IMR-90 (cell line): ENCODE results near the gene ARHGAP32. TPM values are rescaled to one million over a fixed set of nuclear protein-coding genes. Genes with fewer than 3 reads are reported as not detected.

ENCODE experiments used
- ATAC-seq: fragments of 200-7000 bp; cut with Tn5 transposase; 2 replicates; pipeline ENCODE4 v1.9.1; 2020; ENCODE audit warnings: low read depth, mild to moderate bottlenecking, moderate library complexity
- BruUV-seq: library from RNA; stranded (reverse); fragments of 400-500 nt; replicated peaks from 2 replicates; lab custom pipeline; 2021; lab: Mats Ljungman, UMichigan
- CTCF ChIA-PET: fragments of 300-600 bp; formaldehyde crosslinking; extraction: SDS; loops from one replicate; lab custom pipeline; 2021; ENCODE audit warnings: antibody characterized with exemption; lab: Yijun Ruan, JAX
- POLR2A ChIA-PET: fragments of 300-600 bp; sonication (Branson Sonifier 250); formaldehyde crosslinking; loops from one replicate; lab custom pipeline; 2022; ENCODE audit warnings: antibody characterized with exemption; ENCODE audit not compliant: unreplicated experiment; lab: Charles Lee
- DNase-seq: peaks from one replicate; pipeline ENCODE4 v3.0.0; 2013
- H2AFZ ChIP-seq: replicated peaks from 2 replicates; pipeline ENCODE3; 2013; ENCODE audit warnings: low read length, mild to moderate bottlenecking; ENCODE audit not compliant: poor library complexity
- H2AK5ac ChIP-seq: 2 replicates; pipeline ENCODE4 v1.6.1; 2013; ENCODE audit warnings: low read depth, low read length, inconsistent platforms
- H2AK9ac ChIP-seq: replicated peaks from 2 replicates; pipeline ENCODE3; 2013; ENCODE audit warnings: mild to moderate bottlenecking, low read depth, low read length, moderate library complexity; ENCODE audit not compliant: poor library complexity
- H2BK120ac ChIP-seq: 2 replicates; pipeline ENCODE4 v1.6.1; 2013; ENCODE audit warnings: low read depth, low read length, inconsistent platforms
- H2BK15ac ChIP-seq: 3 replicates; pipeline ENCODE4 v1.6.1; 2013; ENCODE audit warnings: low read depth, low read length, inconsistent platforms
- H2BK20ac ChIP-seq: 2 replicates; pipeline ENCODE4 v1.6.1; 2013; ENCODE audit warnings: low read depth, mild to moderate bottlenecking, inconsistent platforms, low read length, moderate library complexity
- H2BK5ac ChIP-seq: 2 replicates; pipeline ENCODE4 v1.6.1; 2013; ENCODE audit warnings: mild to moderate bottlenecking, low read depth, low read length, inconsistent platforms; ENCODE audit not compliant: poor library complexity, severe bottlenecking
- H3K14ac ChIP-seq: replicated peaks from 2 replicates; pipeline ENCODE4 v1.6.1; 2013; ENCODE audit warnings: low read depth, low read length, inconsistent platforms
- H3K18ac ChIP-seq: 2 replicates; pipeline ENCODE4 v1.6.1; 2013; ENCODE audit warnings: low read depth, low read length, control low read depth
- H3K23ac ChIP-seq: 2 replicates; pipeline ENCODE4 v1.6.1; 2013; ENCODE audit warnings: low read depth, low read length, inconsistent platforms
- H3K27ac ChIP-seq: 2 replicates; pipeline ENCODE4 v1.5.1; 2013; ENCODE audit warnings: mild to moderate bottlenecking, control low read depth, low read length; ENCODE audit not compliant: insufficient read depth
- H3K27me3 ChIP-seq: 2 replicates; pipeline ENCODE4 v1.6.1; 2013; ENCODE audit warnings: low read length; ENCODE audit not compliant: control insufficient read depth, insufficient read depth
- H3K36me3 ChIP-seq: 2 replicates; pipeline ENCODE4 v1.6.1; 2013; ENCODE audit warnings: low read length, mixed read lengths; ENCODE audit not compliant: control insufficient read depth, insufficient read depth
- H3K4ac ChIP-seq: 2 replicates; pipeline ENCODE4 v1.6.1; 2013; ENCODE audit warnings: low read depth, low read length, inconsistent platforms
- H3K4me1 ChIP-seq: 2 replicates; pipeline ENCODE4 v1.6.1; 2013; ENCODE audit warnings: low read length, mixed read lengths; ENCODE audit not compliant: control insufficient read depth, insufficient read depth
- H3K4me2 ChIP-seq: 2 replicates; pipeline ENCODE4 v1.6.1; 2013; ENCODE audit warnings: low read depth, mild to moderate bottlenecking, control low read depth, low read length, moderate library complexity
- H3K4me3 ChIP-seq: 2 replicates; pipeline ENCODE4 v1.5.1; 2013; ENCODE audit warnings: low read depth, mild to moderate bottlenecking, control low read depth, low read length, moderate library complexity; ENCODE audit not compliant: insufficient read depth
- H3K56ac ChIP-seq: 2 replicates; pipeline ENCODE4 v1.6.1; 2013; ENCODE audit warnings: low read length, inconsistent platforms; ENCODE audit not compliant: insufficient read depth; ENCODE audit errors: extremely low read depth
- H3K79me1 ChIP-seq, 2 experiments: 2 replicates each; pipeline ENCODE4 v1.6.1; 2013; ENCODE audit warnings: low read length in 2 of 2, inconsistent platforms in 1 of 2, low read depth in 1 of 2
- H3K9ac ChIP-seq: 2 replicates; pipeline ENCODE4 v1.6.1; 2013; ENCODE audit warnings: low read depth, low read length, control low read depth
- H3K9me1 ChIP-seq: 2 replicates; pipeline ENCODE4 v1.6.1; 2013; ENCODE audit warnings: low read length, inconsistent platforms; ENCODE audit not compliant: insufficient read depth
- H3K9me3 ChIP-seq: 2 replicates; pipeline ENCODE4 v1.6.1; 2013; ENCODE audit warnings: low read length; ENCODE audit not compliant: control insufficient read depth, insufficient read depth
- H4K20me1 ChIP-seq: 2 replicates; pipeline ENCODE4 v1.6.1; 2013; ENCODE audit warnings: low read length, inconsistent platforms; ENCODE audit not compliant: insufficient read depth
- H4K5ac ChIP-seq: 2 replicates; pipeline ENCODE4 v1.6.1; 2013; ENCODE audit warnings: mild to moderate bottlenecking, low read depth, low read length, control low read depth
- H4K8ac ChIP-seq, 2 experiments: 2 replicates each; pipeline ENCODE4 v1.6.1; 2013; ENCODE audit warnings: low read depth in 2 of 2, low read length in 2 of 2, control low read depth in 1 of 2, inconsistent platforms in 1 of 2
- H4K91ac ChIP-seq: 2 replicates; pipeline ENCODE4 v1.6.1; 2013; ENCODE audit warnings: low read depth, low read length, inconsistent platforms; ENCODE audit not compliant: insufficient read depth
- BHLHE40 ChIP-seq: fragments of 150-350 bp; IDR thresholded peaks from 2 replicates; pipeline ENCODE4 v1.6.1; 2016; ENCODE audit warnings: mild to moderate bottlenecking, low read depth, low read length
- CEBPB ChIP-seq: IDR thresholded peaks from 2 replicates; pipeline ENCODE4 v1.6.1; 2012; ENCODE audit warnings: low read depth, low read length, improper control_type of control experiment
- CHD1 ChIP-seq: IDR thresholded peaks from 2 replicates; pipeline ENCODE4 v1.6.1; 2012; ENCODE audit warnings: low read depth, low read length, improper control_type of control experiment
- CTCF ChIP-seq: conservative IDR thresholded peaks from 2 replicates; pipeline ENCODE4 v1.5.1; 2012; ENCODE audit warnings: mild to moderate bottlenecking, low read depth, low read length, improper control_type of control experiment
- ELK1 ChIP-seq: fragments of 150-350 bp; IDR thresholded peaks from 2 replicates; pipeline ENCODE4 v1.6.1; 2016; ENCODE audit warnings: low read depth, mild to moderate bottlenecking, low read length, moderate library complexity, borderline replicate concordance
- FOS ChIP-seq: fragments of 150-350 bp; IDR thresholded peaks from 2 replicates; pipeline ENCODE4 v1.6.1; 2016; ENCODE audit warnings: low read depth, low read length
- MAFK ChIP-seq: IDR thresholded peaks from 2 replicates; pipeline ENCODE4 v1.6.1; 2012; ENCODE audit warnings: low read depth, low read length, improper control_type of control experiment
- MAZ ChIP-seq: IDR thresholded peaks from 2 replicates; pipeline ENCODE4 v1.6.1; 2012; ENCODE audit warnings: low read depth, mild to moderate bottlenecking, low read length, improper control_type of control experiment, moderate library complexity, borderline replicate concordance
- MXI1 ChIP-seq: IDR thresholded peaks from 2 replicates; pipeline ENCODE4 v1.6.1; 2012; ENCODE audit warnings: low read depth, mild to moderate bottlenecking, low read length, moderate library complexity, borderline replicate concordance
- NFE2L2 ChIP-seq: fragments of 150-350 bp; IDR thresholded peaks from 2 replicates; pipeline ENCODE4 v1.6.1; 2016; ENCODE audit warnings: low read depth, mild to moderate bottlenecking, low read length
- POLR2A ChIP-seq: IDR thresholded peaks from 2 replicates; pipeline ENCODE4 v1.6.1; 2012; ENCODE audit warnings: mild to moderate bottlenecking, low read depth, low read length
- RAD21 ChIP-seq: IDR thresholded peaks from 2 replicates; pipeline ENCODE4 v1.6.1; 2012; ENCODE audit warnings: low read length, improper control_type of control experiment
- RCOR1 ChIP-seq: IDR thresholded peaks from 2 replicates; pipeline ENCODE4 v1.6.1; 2012; ENCODE audit warnings: mild to moderate bottlenecking, low read length, improper control_type of control experiment; ENCODE audit not compliant: insufficient replicate concordance
- RFX5 ChIP-seq: IDR thresholded peaks from 2 replicates; pipeline ENCODE4 v1.8.0; 2012; ENCODE audit warnings: low read depth, mild to moderate bottlenecking, low read length, moderate library complexity
- SMC3 ChIP-seq: fragments of 150-350 bp; IDR thresholded peaks from 2 replicates; pipeline ENCODE4 v1.6.1; 2016; ENCODE audit warnings: low read depth, mild to moderate bottlenecking, antibody characterized with exemption, low read length, moderate library complexity
- USF2 ChIP-seq: fragments of 150-350 bp; IDR thresholded peaks from 2 replicates; pipeline ENCODE4 v1.6.1; 2017; ENCODE audit warnings: mild to moderate bottlenecking, antibody characterized with exemption, low read length, low read depth
- WGBS, 2 experiments: methylation state at CpG; one replicate each; pipeline versions ENCODE4 v1.1.5 to v1.1.7; 2013; ENCODE audit warnings: missing lambda C conversion rate in 2 of 2; ENCODE audit not compliant: insufficient read length in 1 of 2; ENCODE audit errors: extremely low coverage in 2 of 2; 5-methylcytosine and 5-hydroxymethylcytosine counted together
- dilution Hi-C: fragments of 300-500 bp; cut with HindIII; formaldehyde crosslinking; loops from one replicate; pipeline ENCODE4 v1.14.3; 2018; ENCODE audit warnings: low sequenced_read_pairs; ENCODE audit not compliant: unreplicated experiment
- in situ Hi-C: fragments of 300-500 bp; cut with MboI; formaldehyde crosslinking; loops from 3 replicates; pipeline ENCODE4 v1.14.3; 2019; ENCODE audit warnings: low sequenced_read_pairs, inconsistent platforms, mixed read lengths
- intact Hi-C: fragments of 100-400 bp; cut with micrococcal nuclease; formaldehyde crosslinking; loops from 2 replicates; pipeline ENCODE4 v1.10.0; 2022
- polyA plus RNA-seq, 3 experiments: library from polyadenylated mRNA; depleted of rRNA; stranded (reverse); fragments of >200 nt; gene quantifications; 2 replicates each; pipeline ENCODE4 v1.2.3, GENCODE V29; 2012; ENCODE audit warnings: low replicate concordance in 1 of 3
- total RNA-seq: library from RNA; depleted of rRNA; stranded (reverse); fragments of >200 nt; gene quantifications from 2 replicates; pipeline ENCODE4 v1.2.3, GENCODE V29; 2012

The ARHGAP32 gene
- total and polyA plus RNA-seq, 2 of the 4 experiments (the other 2 are of a cell fraction): 4.1 to 8.4 TPM

- H4K5ac ChIP-seq: no peak overlapping the region
- TF ChIP-seq CTCF (no peak), RAD21 (no peak), CHD1 (no peak), BHLHE40 (no peak), MXI1 (no peak), FOS (no peak), CEBPB (no peak), SMC3 (no peak), MAFK (no peak), RFX5 (no peak), ELK1 (no peak), RCOR1 (no peak), USF2 (no peak), NFE2L2 (no peak), MAZ (no peak), POLR2A (no peak)
- H3K56ac ChIP-seq: no peak overlapping the region
- no peak overlapping the region for H2BK120ac ChIP-seq
- ChIA-PET POLR2A (no interaction called here), CTCF (no interaction called here)
- DNase-seq (no peak), ATAC-seq (no peak)
- H3K4me2 ChIP-seq: no peak overlapping the region
- H2AK9ac ChIP-seq: no peak overlapping the region
- no peak overlapping the region for H2BK20ac ChIP-seq
- H4K8ac ChIP-seq: no peak overlapping the region
- no peak overlapping the region for H3K9ac ChIP-seq
- no peaks in the 10 kb centered on the region for H3K9me3 ChIP-seq
- no peak overlapping the region for H3K18ac ChIP-seq
- BruUV-seq: no TSS peak
- H3K27ac ChIP-seq: no peak overlapping the region
- no peak overlapping the region for H4K91ac ChIP-seq
- in situ Hi-C loops: no loop called here
- no peak overlapping the region for H2AFZ ChIP-seq
- H4K20me1 ChIP-seq: no peaks in the 10 kb centered on the region
- H3K14ac ChIP-seq: no peak overlapping the region
- no peaks in the 10 kb centered on the region for H3K27me3 ChIP-seq
- dilution Hi-C loops: no loop called here
- no peaks in the 10 kb centered on the region; the same call in 1 of the 2 replicates for H3K9me1 ChIP-seq
- H3K4me3 ChIP-seq: no peak overlapping the region
- H2BK5ac ChIP-seq: no peak overlapping the region
- H3K36me3 ChIP-seq: no peaks in the 10 kb centered on the region
- no peak overlapping the region for H3K4ac ChIP-seq
- no peak overlapping the region for H2BK15ac ChIP-seq
- WGBS, 2 experiments: no CpG with 5 or more reads among the region's 1 CpG
- H3K79me1 ChIP-seq: peaks cover 7 to 20% of the 10 kb centered on the region in 2 experiments
- H3K4me1 ChIP-seq: peaks cover 2% of the 10 kb centered on the region; the same call in 1 of the 2 replicates
- intact Hi-C loops: no loop called here
- H2AK5ac ChIP-seq: no peak overlapping the region
- no peak overlapping the region for H3K23ac ChIP-seq
Measured at GRCh38 chr11:129189646-129190045, 2.5 kb downstream of the ARHGAP32 start.
